PC-3 (cell line): ENCODE results near the gene CACNA1I. TPM values are rescaled to one million over a fixed set of nuclear protein-coding genes. Genes with fewer than 3 reads are reported as not detected.
A peak's percentile ranks its signal among the peaks of the same experiment; 100 is the strongest.

Experiments used
- ATAC-seq: fragments of 200-7000 bp; cut with Tn5 transposase; 2 replicates; pipeline ENCODE4 v1.9.1; 2020; ENCODE audit warnings: mild to moderate bottlenecking, moderate library complexity
- BruUV-seq: library from RNA; stranded (reverse); fragments of 400-500 nt; replicated peaks from 2 replicates; lab custom pipeline; 2021; lab: Mats Ljungman, UMichigan
- CTCF ChIA-PET: fragments of 300-600 bp; sonication (Branson Sonifier 250); formaldehyde crosslinking; loops from one replicate; lab custom pipeline; 2022; ENCODE audit warnings: antibody characterized with exemption; lab: Charles Lee
- POLR2A ChIA-PET: fragments of 300-600 bp; sonication (Branson Sonifier 250); formaldehyde crosslinking; loops from one replicate; lab custom pipeline; 2022; ENCODE audit warnings: antibody characterized with exemption; ENCODE audit not compliant: unreplicated experiment; lab: Charles Lee
- DNase-seq: peaks from one replicate; pipeline ENCODE4 v3.0.0-alpha.2; 2015
- H2AFZ ChIP-seq: fragments of 300-600 bp; sonication (generic); 2 replicates; pipeline ENCODE4 v1.6.0; 2016; ENCODE audit warnings: antibody characterized with exemption, low read length
- H3F3A ChIP-seq: fragments of 300-600 bp; sonication (generic); one replicate; pipeline ENCODE4 v1.6.0; 2017; ENCODE audit warnings: antibody characterized with exemption, low read length, control low read depth, mild to moderate bottlenecking; ENCODE audit not compliant: unreplicated experiment
- H3K27ac ChIP-seq: fragments of 300-600 bp; sonication (generic); 2 replicates; pipeline ENCODE4 v1.5.1; 2016; ENCODE audit warnings: mild to moderate bottlenecking, low read length
- H3K27me3 ChIP-seq: fragments of 300-600 bp; sonication (generic); 2 replicates; pipeline ENCODE4 v1.6.1; 2016; ENCODE audit warnings: low read length, mixed read lengths
- H3K36me3 ChIP-seq: fragments of 300-600 bp; sonication (generic); 2 replicates; pipeline ENCODE4 v1.6.1; 2016; ENCODE audit warnings: low read depth, mixed run types, low read length, mixed read lengths
- H3K4me1 ChIP-seq: fragments of 300-600 bp; sonication (generic); 2 replicates; pipeline ENCODE4 v1.5.1; 2016; ENCODE audit warnings: low read length; ENCODE audit not compliant: insufficient read depth
- H3K4me2 ChIP-seq: fragments of 300-600 bp; sonication (generic); 2 replicates; pipeline ENCODE4 v1.6.0; 2016; ENCODE audit warnings: low read length
- H3K4me3 ChIP-seq: fragments of 300-600 bp; sonication (generic); 2 replicates; pipeline ENCODE4 v1.5.1; 2016; ENCODE audit warnings: mild to moderate bottlenecking, low read length, mixed read lengths
- H3K79me2 ChIP-seq: fragments of 300-600 bp; sonication (generic); 2 replicates; pipeline ENCODE4 v1.6.1; 2017; ENCODE audit warnings: low read length, mixed read lengths
- H3K9ac ChIP-seq: fragments of 300-600 bp; sonication (generic); 2 replicates; pipeline ENCODE4 v1.6.0; 2016; ENCODE audit warnings: mild to moderate bottlenecking, low read length
- H3K9me2 ChIP-seq: fragments of 300-600 bp; sonication (generic); replicated peaks from 2 replicates; pipeline ENCODE4 v1.6.1; 2016; ENCODE audit warnings: mixed run types, low read length, mixed read lengths
- H3K9me3 ChIP-seq: fragments of 300-600 bp; sonication (generic); 2 replicates; pipeline ENCODE4 v1.6.1; 2016; ENCODE audit warnings: low read length, mixed read lengths
- H4K20me1 ChIP-seq: fragments of 300-600 bp; sonication (generic); 2 replicates; pipeline ENCODE4 v1.6.1; 2016; ENCODE audit warnings: low read length, mixed read lengths
- CTCF ChIP-seq: fragments of 300-600 bp; sonication (generic); conservative IDR thresholded peaks from 2 replicates; pipeline ENCODE4 v1.5.1; 2017; ENCODE audit warnings: antibody characterized with exemption, low read depth, mild to moderate bottlenecking, low read length
- EZH2 ChIP-seq: fragments of 300-600 bp; sonication (generic); IDR thresholded peaks from one replicate; pipeline ENCODE4 v1.6.1; 2017; ENCODE audit warnings: antibody characterized with exemption, mild to moderate bottlenecking, low read length; ENCODE audit not compliant: unreplicated experiment
- EZH2phosphoT487 ChIP-seq: fragments of 300-600 bp; sonication (generic); IDR thresholded peaks from 2 replicates; pipeline ENCODE4 v1.6.1; 2018; ENCODE audit warnings: mild to moderate bottlenecking, antibody characterized with exemption, low read length, borderline replicate concordance
- intact Hi-C: fragments of 100-400 bp; cut with micrococcal nuclease; formaldehyde crosslinking; loops from 2 replicates; pipeline ENCODE4 v1.9.0; 2023
- total RNA-seq: library from RNA; depleted of rRNA; stranded (reverse); fragments of >200 nt; gene quantifications from 2 replicates; pipeline ENCODE4 v1.2.3, GENCODE V29; 2014

CACNA1I gene
- total RNA-seq, 1 experiment from 2014 or later, result not detected

DNA sequence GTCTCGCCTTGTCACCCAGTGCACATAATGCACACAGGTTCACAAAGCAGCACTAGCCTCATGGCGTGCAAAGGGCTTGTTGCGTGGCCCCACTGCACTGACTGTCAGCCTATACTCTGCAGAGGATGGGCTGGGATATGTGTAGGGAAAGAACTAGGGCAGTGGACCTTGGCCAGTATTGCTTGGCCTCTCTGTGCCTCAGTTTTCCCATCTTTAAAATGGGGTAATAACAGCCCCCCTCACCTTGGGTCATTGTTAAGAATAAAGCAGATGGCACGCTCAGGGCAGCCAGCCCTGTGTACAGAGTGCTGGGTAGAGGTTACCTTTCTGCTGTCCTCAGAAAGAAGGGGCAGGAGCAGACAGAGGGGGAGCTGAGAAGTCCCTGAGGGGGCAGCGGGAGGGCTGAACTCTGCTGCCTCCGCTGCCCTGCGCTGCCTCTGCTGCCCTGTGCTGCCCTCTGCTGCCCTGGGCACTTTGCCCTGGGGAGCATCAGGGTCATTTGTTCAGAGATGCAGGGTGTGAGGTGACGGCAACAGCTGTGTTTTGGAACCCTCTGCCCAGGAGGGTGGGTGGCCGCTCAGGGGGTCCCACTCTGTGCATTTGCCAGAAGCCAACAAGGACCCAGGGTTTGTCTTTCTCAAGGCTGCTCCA is 71.2 kb downstream of the CACNA1I start:
- Histone ChIP-seq H3K4me3 (no peak overlapping the region), H3K36me3 (no peaks in the 10 kb centered on the region), H3K9me2 (no peaks in the 10 kb centered on the region), H3F3A (no peaks in the 10 kb centered on the region), H3K79me2 (no peaks in the 10 kb centered on the region), H3K4me1 (peaks cover 7% of the 10 kb centered on the region; the same call in 1 of the 2 replicates), H3K9me3 (no peaks in the 10 kb centered on the region), H3K9ac (no peak overlapping the region), H3K27me3 (no peaks in the 10 kb centered on the region), H3K4me2 (no peak overlapping the region), H3K27ac (no peak overlapping the region), H2AFZ (no peak overlapping the region), H4K20me1 (no peaks in the 10 kb centered on the region)
- ATAC-seq (no peak), DNase-seq (no peak)
- ChIA-PET POLR2A (no interaction called here), CTCF (no interaction called here)
- TF ChIP-seq EZH2phosphoT487, result no peak
- 0 out of 2 replicates have a peak, but pooled peaks have one; percentile 12 for TF ChIP-seq CTCF
- no TSS peak for BruUV-seq
- intact Hi-C loops, result no loop called here

DNA sequence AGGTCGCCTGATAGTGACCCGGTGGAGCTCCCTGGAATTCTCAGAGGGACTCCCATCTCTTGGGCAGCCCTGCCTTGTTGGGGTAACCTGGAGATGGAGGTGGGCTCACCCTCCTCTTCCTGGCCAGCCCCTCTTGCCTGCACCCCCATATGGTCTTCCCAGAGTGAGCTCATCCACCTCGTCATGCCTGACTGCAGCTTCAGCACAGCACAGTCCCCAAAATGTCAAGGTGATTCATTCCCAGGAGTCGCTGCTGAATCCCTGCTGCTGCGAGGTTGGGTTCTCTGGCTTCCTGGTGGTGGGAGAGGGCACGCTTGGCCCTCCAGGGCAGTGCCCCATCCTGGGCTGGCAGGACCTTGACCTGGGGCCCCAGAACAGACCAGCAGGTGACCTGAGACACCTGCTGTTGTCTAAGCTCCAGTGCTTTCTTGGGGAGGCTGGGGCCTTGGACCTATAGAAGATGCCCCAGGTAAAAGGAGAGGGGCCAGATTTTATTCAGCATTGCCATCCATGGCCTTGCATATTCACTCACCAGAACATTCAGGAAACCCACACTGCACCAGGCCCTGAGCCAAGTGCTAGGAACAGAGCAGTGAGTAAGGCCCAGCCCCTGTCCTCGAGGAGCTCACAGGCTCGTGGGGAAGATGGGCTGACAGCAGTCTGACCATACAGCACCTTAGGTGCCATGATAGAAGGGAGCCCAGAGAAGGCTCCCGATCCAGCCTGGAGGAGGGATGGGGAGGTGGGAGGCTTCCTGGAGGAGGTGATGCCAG is 72.9 kb downstream of the CACNA1I start:
- H3K9me2 ChIP-seq, result no peaks in the 10 kb centered on the region
- H4K20me1 ChIP-seq, result no peaks in the 10 kb centered on the region
- no peaks in the 10 kb centered on the region for H3K9me3 ChIP-seq
- DNase-seq (no peak), ATAC-seq (no peak)
- peaks cover 5% of the 10 kb centered on the region; the same call in 1 of the 2 replicates for H3K4me1 ChIP-seq
- ChIA-PET POLR2A (no interaction called here), CTCF (no interaction called here)
- H3F3A ChIP-seq, result no peaks in the 10 kb centered on the region
- intact Hi-C loops, result no loop called here
- TF ChIP-seq EZH2 (no peak), CTCF (no peak), EZH2phosphoT487 (no peak)
- H3K27ac ChIP-seq, result no peak overlapping the region
- H3K4me2 ChIP-seq, result no peak overlapping the region
- H3K27me3 ChIP-seq, result no peaks in the 10 kb centered on the region
- H2AFZ ChIP-seq, result no peak overlapping the region
- H3K36me3 ChIP-seq, result no peaks in the 10 kb centered on the region
- BruUV-seq, result no TSS peak
- H3K4me3 ChIP-seq, result no peak overlapping the region
- no peaks in the 10 kb centered on the region for H3K79me2 ChIP-seq
- no peak overlapping the region for H3K9ac ChIP-seq

- Histone ChIP-seq H3K36me3 (no peaks in the 10 kb centered on the region), H4K20me1 (no peaks in the 10 kb centered on the region), H2AFZ (no peak overlapping the region), H3F3A (no peaks in the 10 kb centered on the region), H3K79me2 (no peaks in the 10 kb centered on the region), H3K4me2 (no peak overlapping the region), H3K9ac (no peak overlapping the region), H3K9me2 (no peaks in the 10 kb centered on the region), H3K27me3 (no peaks in the 10 kb centered on the region), H3K4me1 (no peaks in the 10 kb centered on the region), H3K9me3 (no peaks in the 10 kb centered on the region), H3K4me3 (no peak overlapping the region), H3K27ac (no peak overlapping the region)
- ATAC-seq, result no peak
- intact Hi-C loops, result no loop called here
- CTCF ChIA-PET, result no interaction called here
- TF ChIP-seq CTCF (no peak), EZH2 (no peak), EZH2phosphoT487 (no peak)
- POLR2A ChIA-PET, result no interaction called here
- DNase-seq, result no peak
- no TSS peak for BruUV-seq
These were observed 75.0 kb downstream of the CACNA1I start for GRCh38 chr22:39645532-39645931.
